ENCODE data around the gene KCNQ1.

Gene KCNQ1

GRCh38 chr11:2510626-2511402 lies 66.0 kb downstream of the KCNQ1 start:
- peaks cover 56% of the 10 kb centered on the region for H3K27me3 ChIP-seq (ENCODE audit: control insufficient read depth, insufficient read depth, low read length)

GRCh38 chr11:2511421-2512369 lies 66.9 kb downstream of the KCNQ1 start:
- H3K27me3 ChIP-seq (ENCODE audit: control insufficient read depth, insufficient read depth, low read length): peaks cover 47% of the 10 kb centered on the region
- H3K36me3 ChIP-seq (ENCODE audit: control insufficient read depth, insufficient read depth, low read length): no peaks in the 10 kb centered on the region
- H3K9me3 ChIP-seq (ENCODE audit: control insufficient read depth, insufficient read depth, low read length): no peaks in the 10 kb centered on the region
- no peak overlapping the region for H3K27ac ChIP-seq (ENCODE audit: low read depth, low read length)
- H3K4me3 ChIP-seq (ENCODE audit: low read depth, low read length): no peak overlapping the region
- no peaks in the 10 kb centered on the region for H3K4me1 ChIP-seq (ENCODE audit: control insufficient read depth, insufficient read depth, low read length)
- H3K9ac ChIP-seq (ENCODE audit: low read depth, low read length): no peak overlapping the region

More at GRCh38 chr11:2510626-2511402, 66.0 kb downstream of the KCNQ1 start:
- H3K4me1 ChIP-seq (ENCODE audit: control insufficient read depth, insufficient read depth, low read length): no peaks in the 10 kb centered on the region
- no peak overlapping the region for H3K27ac ChIP-seq (ENCODE audit: low read depth, low read length)
- no peaks in the 10 kb centered on the region for H3K36me3 ChIP-seq (ENCODE audit: control insufficient read depth, insufficient read depth, low read length)
- no peaks in the 10 kb centered on the region for H3K9me3 ChIP-seq (ENCODE audit: control insufficient read depth, insufficient read depth, low read length)
- H3K9ac ChIP-seq (ENCODE audit: low read depth, low read length): no peak overlapping the region
- no peak overlapping the region for H3K4me3 ChIP-seq (ENCODE audit: low read depth, low read length)

GRCh38 chr11:2512431-2513407 lies 67.9 kb downstream of the KCNQ1 start:
- peaks cover 40% of the 10 kb centered on the region for H3K27me3 ChIP-seq (ENCODE audit: control insufficient read depth, insufficient read depth, low read length)
- no peaks in the 10 kb centered on the region for H3K9me3 ChIP-seq (ENCODE audit: control insufficient read depth, insufficient read depth, low read length)
- H3K9ac ChIP-seq (ENCODE audit: low read depth, low read length): no peak overlapping the region
- no peak overlapping the region for H3K4me3 ChIP-seq (ENCODE audit: low read depth, low read length)
- no peaks in the 10 kb centered on the region for H3K4me1 ChIP-seq (ENCODE audit: control insufficient read depth, insufficient read depth, low read length)
- H3K36me3 ChIP-seq (ENCODE audit: control insufficient read depth, insufficient read depth, low read length): no peaks in the 10 kb centered on the region
- no peak overlapping the region for H3K27ac ChIP-seq (ENCODE audit: low read depth, low read length)

GRCh38 chr11:2513441-2513840 lies 68.6 kb downstream of the KCNQ1 start:
- Histone ChIP-seq H3K27ac (ENCODE audit: low read depth, low read length) (no peak overlapping the region), H3K27me3 (ENCODE audit: control insufficient read depth, insufficient read depth, low read length) (peaks cover 39% of the 10 kb centered on the region), H3K4me1 (ENCODE audit: control insufficient read depth, insufficient read depth, low read length) (no peaks in the 10 kb centered on the region), H3K9me3 (ENCODE audit: control insufficient read depth, insufficient read depth, low read length) (no peaks in the 10 kb centered on the region), H3K4me3 (ENCODE audit: low read depth, low read length) (no peak overlapping the region), H3K9ac (ENCODE audit: low read depth, low read length) (no peak overlapping the region), H3K36me3 (ENCODE audit: control insufficient read depth, insufficient read depth, low read length) (no peaks in the 10 kb centered on the region)

- Histone ChIP-seq H3K9ac (ENCODE audit: low read depth, low read length) (no peak overlapping the region), H3K36me3 (ENCODE audit: control insufficient read depth, insufficient read depth, low read length) (no peaks in the 10 kb centered on the region), H3K27ac (ENCODE audit: low read depth, low read length) (no peak overlapping the region), H3K4me1 (ENCODE audit: control insufficient read depth, insufficient read depth, low read length) (no peaks in the 10 kb centered on the region), H3K27me3 (ENCODE audit: control insufficient read depth, insufficient read depth, low read length) (peaks cover 36% of the 10 kb centered on the region; the same call in 1 of the 2 replicates), H3K9me3 (ENCODE audit: control insufficient read depth, insufficient read depth, low read length) (no peaks in the 10 kb centered on the region), H3K4me3 (ENCODE audit: low read depth, low read length) (no peak overlapping the region)
Observed at GRCh38 chr11:2515401-2516275, 70.8 kb downstream of the KCNQ1 start.

GRCh38 chr11:2516276-2517015 lies 71.6 kb downstream of the KCNQ1 start:
- Histone ChIP-seq H3K4me3 (ENCODE audit: low read depth, low read length) (no peak overlapping the region), H3K27me3 (ENCODE audit: control insufficient read depth, insufficient read depth, low read length) (peaks cover 32% of the 10 kb centered on the region; the same call in 1 of the 2 replicates), H3K36me3 (ENCODE audit: control insufficient read depth, insufficient read depth, low read length) (no peaks in the 10 kb centered on the region), H3K27ac (ENCODE audit: low read depth, low read length) (no peak overlapping the region), H3K4me1 (ENCODE audit: control insufficient read depth, insufficient read depth, low read length) (no peaks in the 10 kb centered on the region), H3K9ac (ENCODE audit: low read depth, low read length) (no peak overlapping the region), H3K9me3 (ENCODE audit: control insufficient read depth, insufficient read depth, low read length) (no peaks in the 10 kb centered on the region)

GRCh38 chr11:2517016-2517385 lies 72.2 kb downstream of the KCNQ1 start:
- no peak overlapping the region for H3K9ac ChIP-seq (ENCODE audit: low read depth, low read length)
- H3K27ac ChIP-seq (ENCODE audit: low read depth, low read length): no peak overlapping the region
- H3K27me3 ChIP-seq (ENCODE audit: control insufficient read depth, insufficient read depth, low read length): peaks cover 26% of the 10 kb centered on the region; the same call in 1 of the 2 replicates
- H3K4me3 ChIP-seq (ENCODE audit: low read depth, low read length): no peak overlapping the region
- no peaks in the 10 kb centered on the region for H3K4me1 ChIP-seq (ENCODE audit: control insufficient read depth, insufficient read depth, low read length)
- H3K9me3 ChIP-seq (ENCODE audit: control insufficient read depth, insufficient read depth, low read length): no peaks in the 10 kb centered on the region
- no peaks in the 10 kb centered on the region for H3K36me3 ChIP-seq (ENCODE audit: control insufficient read depth, insufficient read depth, low read length)

- no peak overlapping the region for H3K27ac ChIP-seq (ENCODE audit: low read depth, low read length)
- no peak overlapping the region for H3K9ac ChIP-seq (ENCODE audit: low read depth, low read length)
- no peaks in the 10 kb centered on the region for H3K4me1 ChIP-seq (ENCODE audit: control insufficient read depth, insufficient read depth, low read length)
- H3K36me3 ChIP-seq (ENCODE audit: control insufficient read depth, insufficient read depth, low read length): no peaks in the 10 kb centered on the region
- no peaks in the 10 kb centered on the region for H3K9me3 ChIP-seq (ENCODE audit: control insufficient read depth, insufficient read depth, low read length)
- no peak overlapping the region for H3K4me3 ChIP-seq (ENCODE audit: low read depth, low read length)
- peaks cover 21% of the 10 kb centered on the region; the same call in 1 of the 2 replicates for H3K27me3 ChIP-seq (ENCODE audit: control insufficient read depth, insufficient read depth, low read length)
Observed at GRCh38 chr11:2517386-2518064, 72.7 kb downstream of the KCNQ1 start.
